ENCODE results near the gene MS4A8. TPM values are rescaled to one million over a fixed set of nuclear protein-coding genes. Genes with fewer than 3 reads are reported as not detected.

Gene MS4A8
- total RNA-seq, 1 experiment from 2014 or later: not detected

DNA sequence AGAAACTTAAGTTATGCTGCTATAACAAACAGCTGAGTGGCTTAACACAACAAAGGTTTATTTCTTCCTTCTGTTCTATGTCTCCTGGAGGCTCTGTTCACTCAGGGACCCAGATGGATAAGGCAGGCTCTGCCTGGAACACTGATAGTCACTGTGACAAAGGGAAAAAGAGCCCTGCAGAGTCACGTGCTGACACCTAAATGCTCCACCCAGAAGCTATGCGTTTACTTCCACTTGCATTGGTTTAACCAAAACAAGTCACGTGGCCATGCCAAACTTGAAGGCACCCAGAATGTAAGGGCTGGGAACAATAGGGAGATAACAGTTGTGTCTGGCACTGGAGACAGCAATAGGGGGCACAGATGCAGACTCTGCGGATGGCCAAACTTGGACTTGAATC, 53.9 kb downstream of the MS4A8 start:
- H3K4me3 ChIP-seq: no peak overlapping the region
- H3K4me1 ChIP-seq (replicated peaks; ENCODE audit: insufficient read depth): no peaks in the 10 kb centered on the region
- no peak overlapping the region for H2AFZ ChIP-seq
- DNase-seq: no peak
- no peaks in the 10 kb centered on the region for H3F3A ChIP-seq (ENCODE audit: insufficient read depth, low read depth)
- no peak overlapping the region for H3K4me2 ChIP-seq
- H3K9me2 ChIP-seq (ENCODE audit: insufficient read depth): no peaks in the 10 kb centered on the region
- ChIA-PET POLR2A (ENCODE audit: unreplicated experiment) (interaction anchor here (0.5 kb wide), 1 partner anchor 760 kb away, joined by 3 read pairs; no protein-coding TSS in a partner anchor), CTCF (interaction anchor here (0.7 kb wide), 1 partner anchor 1076 kb away, joined by 3 read pairs; no protein-coding TSS in a partner anchor)
- no peaks in the 10 kb centered on the region for H4K20me1 ChIP-seq (ENCODE audit: insufficient read depth)
- no TSS peak for BruUV-seq (replicated peaks)
- H3K79me2 ChIP-seq (ENCODE audit: low read depth): no peaks in the 10 kb centered on the region
- TF ChIP-seq, protein P1, sequence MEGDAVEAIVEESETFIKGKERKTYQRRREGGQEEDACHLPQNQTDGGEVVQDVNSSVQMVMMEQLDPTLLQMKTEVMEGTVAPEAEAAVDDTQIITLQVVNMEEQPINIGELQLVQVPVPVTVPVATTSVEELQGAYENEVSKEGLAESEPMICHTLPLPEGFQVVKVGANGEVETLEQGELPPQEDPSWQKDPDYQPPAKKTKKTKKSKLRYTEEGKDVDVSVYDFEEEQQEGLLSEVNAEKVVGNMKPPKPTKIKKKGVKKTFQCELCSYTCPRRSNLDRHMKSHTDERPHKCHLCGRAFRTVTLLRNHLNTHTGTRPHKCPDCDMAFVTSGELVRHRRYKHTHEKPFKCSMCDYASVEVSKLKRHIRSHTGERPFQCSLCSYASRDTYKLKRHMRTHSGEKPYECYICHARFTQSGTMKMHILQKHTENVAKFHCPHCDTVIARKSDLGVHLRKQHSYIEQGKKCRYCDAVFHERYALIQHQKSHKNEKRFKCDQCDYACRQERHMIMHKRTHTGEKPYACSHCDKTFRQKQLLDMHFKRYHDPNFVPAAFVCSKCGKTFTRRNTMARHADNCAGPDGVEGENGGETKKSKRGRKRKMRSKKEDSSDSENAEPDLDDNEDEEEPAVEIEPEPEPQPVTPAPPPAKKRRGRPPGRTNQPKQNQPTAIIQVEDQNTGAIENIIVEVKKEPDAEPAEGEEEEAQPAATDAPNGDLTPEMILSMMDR (conservative IDR thresholded peaks at IDR 0.05): no peak
- no peak for TF ChIP-seq EZH2 (IDR thresholded peaks at IDR 0.05; ENCODE audit: low read depth)
- intact Hi-C loops (cut with micrococcal nuclease; ENCODE audit: unreplicated experiment): no loop called here
- no peaks in the 10 kb centered on the region for H3K36me3 ChIP-seq (ENCODE audit: low read depth)
- no peak overlapping the region for H3K27ac ChIP-seq
- H3K27me3 ChIP-seq (ENCODE audit: insufficient read depth, low read depth): peaks cover 65% of the 10 kb centered on the region
- no peaks in the 10 kb centered on the region for H3K9me3 ChIP-seq (ENCODE audit: insufficient read depth, low read depth)

DNA sequence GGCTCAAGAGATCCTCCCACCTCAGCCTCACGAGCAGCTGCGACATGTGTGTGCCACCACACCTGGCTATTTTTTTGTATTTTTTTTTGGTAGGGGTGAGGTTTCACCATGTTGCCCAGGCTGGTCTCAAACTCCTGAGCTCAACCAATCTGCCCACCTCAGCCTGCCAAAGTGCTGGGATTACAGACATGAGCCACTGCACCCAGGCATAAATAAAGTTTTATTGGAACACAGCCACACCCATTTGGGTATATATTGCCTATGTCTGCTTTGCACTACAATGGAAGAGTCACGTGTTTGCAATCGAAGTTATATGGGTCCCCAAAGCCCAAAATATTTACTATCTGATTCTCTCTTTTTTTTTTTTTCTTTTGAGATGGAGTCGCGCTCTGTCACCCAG, 55.5 kb downstream of the MS4A8 start:
- BruUV-seq (replicated peaks): no TSS peak
- no peaks in the 10 kb centered on the region for H3K9me3 ChIP-seq (ENCODE audit: insufficient read depth, low read depth)
- H4K20me1 ChIP-seq (ENCODE audit: insufficient read depth): no peaks in the 10 kb centered on the region
- intact Hi-C loops (cut with micrococcal nuclease; ENCODE audit: unreplicated experiment): no loop called here
- H3K36me3 ChIP-seq (ENCODE audit: low read depth): no peaks in the 10 kb centered on the region
- no peak for TF ChIP-seq EZH2 (IDR thresholded peaks at IDR 0.05; ENCODE audit: low read depth)
- TF ChIP-seq, protein P1 (conservative IDR thresholded peaks at IDR 0.05): no peak
- no peak overlapping the region for H3K4me3 ChIP-seq
- H3F3A ChIP-seq (ENCODE audit: insufficient read depth, low read depth): no peaks in the 10 kb centered on the region
- H3K9me2 ChIP-seq (ENCODE audit: insufficient read depth): no peaks in the 10 kb centered on the region
- no peak overlapping the region for H2AFZ ChIP-seq
- H3K27me3 ChIP-seq (ENCODE audit: insufficient read depth, low read depth): peaks cover 67% of the 10 kb centered on the region
- H3K79me2 ChIP-seq (ENCODE audit: low read depth): no peaks in the 10 kb centered on the region
- no peak overlapping the region for H3K27ac ChIP-seq
- H3K4me1 ChIP-seq (replicated peaks; ENCODE audit: insufficient read depth): no peaks in the 10 kb centered on the region
- CTCF ChIA-PET: no interaction called here
- no peak for DNase-seq
- no peak overlapping the region for H3K4me2 ChIP-seq
- POLR2A ChIA-PET (ENCODE audit: unreplicated experiment): no interaction called here

DNA sequence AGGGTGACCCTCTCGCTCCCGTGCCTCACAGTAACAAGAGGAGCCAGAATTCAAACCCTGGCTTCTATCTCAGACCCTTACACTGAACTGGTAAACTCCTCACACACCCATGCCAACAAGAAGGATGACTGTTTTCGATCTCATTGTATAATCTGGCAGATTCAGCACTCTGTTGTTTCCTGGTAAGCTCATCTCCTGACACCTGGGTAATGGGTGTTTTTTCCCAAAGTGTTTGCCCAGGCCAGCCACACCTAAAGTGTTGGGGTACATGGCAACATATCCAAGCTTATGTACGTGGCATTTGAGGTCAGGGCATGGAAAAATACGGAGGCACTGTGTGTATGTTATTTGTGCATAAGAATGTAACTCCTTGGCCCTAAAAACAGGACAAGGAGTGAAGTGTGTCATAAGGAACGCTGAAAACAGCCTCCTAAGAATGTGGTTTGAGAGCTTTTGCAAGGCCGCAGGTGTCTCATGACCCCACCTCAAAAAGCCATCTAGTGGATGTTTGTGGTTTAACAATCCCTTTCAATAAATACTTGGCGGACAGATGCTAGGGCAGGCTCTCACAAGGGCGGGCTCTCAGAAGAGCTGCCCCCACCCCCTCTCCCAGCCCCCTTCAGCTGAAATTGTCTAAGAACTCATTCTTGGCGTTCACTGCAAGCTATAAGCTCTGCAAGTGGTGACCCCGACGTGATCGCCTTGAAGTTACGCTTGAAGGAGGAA, 57.1 kb downstream of the MS4A8 start, which contains the start of gene MS4A15:
MS4A15 (plus strand) TSS at position 561 of the 726 bp plus-strand sequence. CDS start 6,867 bp downstream, outside the sequence.
- BruUV-seq (replicated peaks): no TSS peak
- H3K4me2 ChIP-seq: no peak within 1 kb of the TSS
- no peaks in the 10 kb centered on the region for H4K20me1 ChIP-seq (ENCODE audit: insufficient read depth)
- no peaks in the 10 kb centered on the region for H3F3A ChIP-seq (ENCODE audit: insufficient read depth, low read depth)
- peaks cover 69% of the 10 kb centered on the region for H3K27me3 ChIP-seq (ENCODE audit: insufficient read depth, low read depth)
- peak in 1 of 2 experiments; percentile 57 for DNase-seq
- H3K4me1 ChIP-seq (replicated peaks; ENCODE audit: insufficient read depth): no peaks in the 10 kb centered on the region
- POLR2A ChIA-PET (ENCODE audit: unreplicated experiment): no interaction called here
- TF ChIP-seq EZH2 (IDR thresholded peaks at IDR 0.05; ENCODE audit: low read depth): no peak
- TF ChIP-seq, protein P1 (conservative IDR thresholded peaks at IDR 0.05): peak; percentile 58
- no peak within 1 kb of the TSS for H3K27ac ChIP-seq
- no peaks in the 10 kb centered on the region for H3K79me2 ChIP-seq (ENCODE audit: low read depth)
- H3K4me3 ChIP-seq: no peak within 1 kb of the TSS
- intact Hi-C loops (cut with micrococcal nuclease; ENCODE audit: unreplicated experiment): no loop called here
- CTCF ChIA-PET: no interaction called here
- H3K9me2 ChIP-seq (ENCODE audit: insufficient read depth): no peaks in the 10 kb centered on the region
- H3K36me3 ChIP-seq (ENCODE audit: low read depth): no peaks in the 10 kb centered on the region
- no peak within 1 kb of the TSS for H2AFZ ChIP-seq
- H3K9me3 ChIP-seq (ENCODE audit: insufficient read depth, low read depth): no peaks in the 10 kb centered on the region

Measured in PC-9 (cell line).